PFSK-1 (cell line): ENCODE measurements around the gene HIVEP1.

Source experiments
- FOXP2 ChIP-seq: optimal IDR thresholded peaks from 2 replicates; pipeline ENCODE3; 2011; ENCODE audit warnings: borderline replicate concordance, control low read depth, inconsistent platforms; ENCODE audit not compliant: insufficient read depth; ENCODE audit errors: extremely low read length, extremely low read depth
- POLR2AphosphoS5 ChIP-seq: IDR thresholded peaks from 2 replicates; pipeline ENCODE4 v1.6.1; 2012; ENCODE audit warnings: low read depth, mild to moderate bottlenecking, control low read depth, low read length, moderate library complexity
- REST ChIP-seq, 2 experiments: IDR thresholded peaks; 2 replicates each; pipeline versions ENCODE4 v1.6.1 to v1.8.0; 2011 to 2012; ENCODE audit warnings: low read depth in 2 of 2, low read length in 2 of 2, control low read depth in 1 of 2, inconsistent platforms in 1 of 2, mild to moderate bottlenecking in 1 of 2, moderate library complexity in 1 of 2; ENCODE audit not compliant: insufficient read depth in 1 of 2
- SIN3A ChIP-seq: IDR thresholded peaks from 2 replicates; pipeline ENCODE4 v1.6.1; 2012; ENCODE audit warnings: mild to moderate bottlenecking, low read length, moderate library complexity, borderline replicate concordance; ENCODE audit not compliant: insufficient read depth
- TAF1 ChIP-seq: IDR thresholded peaks from 2 replicates; pipeline ENCODE4 v1.6.1; 2012; ENCODE audit warnings: low read length, control low read depth, borderline replicate concordance; ENCODE audit not compliant: insufficient read depth

HIVEP1 gene

DNA sequence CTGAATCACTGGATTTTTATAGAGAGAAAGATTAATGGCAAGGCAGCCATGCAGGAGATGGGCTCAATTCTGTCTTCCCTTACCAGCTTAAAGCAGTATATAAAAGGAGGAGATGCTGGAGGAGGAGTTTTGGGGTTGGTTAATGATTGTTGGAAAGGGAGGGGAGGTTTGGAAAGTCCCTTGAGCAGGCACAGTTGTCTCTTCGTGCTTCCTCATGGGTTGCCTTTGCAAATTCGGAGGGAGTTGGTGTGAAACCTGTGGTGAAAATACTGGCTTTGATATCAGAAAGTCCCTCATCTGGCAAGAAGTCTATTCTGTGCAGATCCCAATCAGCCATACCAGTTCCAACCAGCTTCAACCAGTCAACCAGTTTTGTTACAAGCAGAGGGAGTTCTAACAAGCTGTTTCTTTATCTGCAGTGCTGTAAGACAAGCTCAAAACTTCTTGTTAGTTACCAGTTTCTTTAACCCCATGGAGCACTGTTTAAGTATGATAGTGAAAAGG is 107.0 kb downstream of the HIVEP1 start:
- TF ChIP-seq TAF1 (no peak), SIN3A (no peak), FOXP2 (no peak), REST (IDR thresholded peaks at IDR 0.05; ENCODE audit: insufficient read depth in 1 of 2, low read depth in 2 of 2, low read length in 2 of 2) (no peak), POLR2AphosphoS5 (no peak)

DNA sequence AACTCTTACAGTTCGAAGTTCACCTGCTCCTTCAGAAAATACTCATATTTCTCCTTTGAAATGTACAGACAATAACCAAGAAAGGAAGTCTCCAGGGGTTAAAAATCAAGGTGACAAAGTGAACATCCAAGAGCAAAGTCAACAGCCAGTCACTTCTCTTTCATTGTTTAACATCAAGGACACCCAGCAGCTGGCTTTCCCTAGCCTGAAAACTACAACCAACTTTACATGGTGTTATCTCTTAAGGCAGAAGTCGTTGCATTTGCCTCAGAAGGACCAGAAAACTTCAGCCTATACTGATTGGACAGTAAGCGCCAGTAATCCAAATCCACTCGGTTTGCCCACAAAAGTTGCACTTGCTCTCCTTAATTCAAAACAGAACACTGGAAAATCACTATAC is 113.3 kb downstream of the HIVEP1 start:
- TF ChIP-seq REST (IDR thresholded peaks at IDR 0.05; ENCODE audit: insufficient read depth in 1 of 2, low read depth in 2 of 2, low read length in 2 of 2) (no peak), TAF1 (no peak), POLR2AphosphoS5 (no peak), SIN3A (no peak), FOXP2 (no peak)

DNA sequence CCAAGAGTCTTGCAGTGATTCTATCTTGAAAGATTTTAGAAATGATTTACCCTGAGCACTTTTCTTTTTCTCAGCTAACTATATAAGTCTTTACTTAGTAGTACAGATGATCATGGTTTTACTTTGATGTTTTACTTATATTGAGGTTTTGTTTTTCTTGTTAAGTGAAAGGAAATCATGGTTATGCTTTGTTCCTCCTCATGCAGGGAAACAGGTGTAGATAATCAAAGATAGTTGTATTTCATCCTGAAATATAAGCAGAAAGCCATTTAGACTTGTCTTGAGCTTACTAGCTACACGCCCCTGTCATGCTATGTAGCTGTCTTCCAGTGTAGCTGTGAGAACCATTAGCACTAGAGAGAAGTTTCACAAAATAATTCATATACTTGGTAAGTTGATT is 113.9 kb downstream of the HIVEP1 start:
- no peak for TF ChIP-seq POLR2AphosphoS5
- no peak for TF ChIP-seq FOXP2
- no peak for TF ChIP-seq SIN3A
- TF ChIP-seq REST (IDR thresholded peaks at IDR 0.05; ENCODE audit: insufficient read depth in 1 of 2, low read depth in 2 of 2, low read length in 2 of 2): no peak
- TF ChIP-seq TAF1: no peak

DNA sequence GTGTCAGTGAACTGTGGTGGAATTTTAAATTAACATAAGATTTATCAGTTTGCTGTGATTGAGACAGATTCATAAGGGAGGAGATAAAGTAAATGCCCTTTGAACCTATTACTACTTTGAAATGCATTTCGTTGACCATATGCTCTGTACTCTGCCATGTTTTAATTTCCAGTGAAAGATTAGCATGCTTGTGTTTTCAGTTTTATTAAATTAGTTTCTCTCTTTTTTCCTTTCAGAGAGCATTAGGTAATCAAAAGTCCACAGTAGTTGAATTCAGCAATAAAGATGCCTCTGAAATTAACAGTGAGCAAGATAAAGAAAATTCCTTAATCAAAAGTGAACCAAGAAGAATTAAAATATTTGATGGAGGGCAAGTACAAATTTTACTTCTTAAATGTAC is 117.4 kb downstream of the HIVEP1 start:
- no peak for TF ChIP-seq FOXP2
- no peak for TF ChIP-seq REST (IDR thresholded peaks at IDR 0.05; ENCODE audit: insufficient read depth in 1 of 2, low read depth in 2 of 2, low read length in 2 of 2)
- no peak for TF ChIP-seq POLR2AphosphoS5
- TF ChIP-seq TAF1: no peak
- TF ChIP-seq SIN3A: no peak

DNA sequence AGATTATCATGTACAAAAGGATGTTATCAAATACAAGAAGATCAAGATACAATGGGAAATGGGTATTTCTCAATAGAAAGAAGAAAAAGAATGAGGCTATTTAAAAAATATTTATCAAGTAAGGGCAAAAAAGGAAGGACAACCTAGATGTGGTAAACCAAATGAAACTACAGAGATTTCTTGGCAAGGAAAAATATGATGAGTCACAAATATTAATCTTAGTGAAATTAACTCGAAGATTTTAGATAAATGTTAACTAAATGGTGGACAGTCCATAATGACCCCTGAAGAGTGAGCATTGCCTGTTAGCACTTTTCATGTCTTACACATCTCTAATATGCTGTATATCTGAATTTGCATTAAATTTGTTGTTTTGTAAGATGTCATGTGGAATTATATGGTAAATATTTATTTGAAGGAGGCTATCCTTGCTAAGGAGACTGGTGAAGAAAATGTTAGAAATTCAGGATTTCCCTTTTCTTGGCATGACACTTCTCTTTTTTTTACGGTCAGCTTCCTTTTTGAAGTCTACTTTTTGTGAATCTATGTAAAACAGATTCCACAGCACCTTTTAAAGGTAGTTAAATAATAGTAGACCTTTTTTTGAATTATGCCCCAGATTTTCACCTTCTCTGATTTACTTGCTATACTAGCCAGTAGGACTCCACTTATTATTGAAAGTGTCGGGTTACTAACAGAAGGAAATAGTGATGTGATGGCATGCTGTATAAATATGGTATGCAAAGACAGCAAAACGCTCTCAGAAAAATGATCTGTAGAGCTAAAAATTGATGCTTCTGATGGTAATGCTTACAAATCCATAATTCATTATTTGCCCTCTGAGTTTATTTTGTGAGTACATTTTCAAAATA is 120.5 kb downstream of the HIVEP1 start:
- TF ChIP-seq REST (IDR thresholded peaks at IDR 0.05; ENCODE audit: insufficient read depth in 1 of 2, low read depth in 2 of 2, low read length in 2 of 2) (no peak), FOXP2 (no peak), POLR2AphosphoS5 (no peak), SIN3A (no peak), TAF1 (no peak)
